KOPT-K1 (cell line): ENCODE measurements around the gene APLP1.
"Not testable (repeated sequence)": the region's sequence is repeated elsewhere in the genome, so short reads cannot be mapped to it uniquely, and the experiment has no call there.

Experiments used
- H3K27ac ChIP-seq: fragments of 200-600 bp; sonication (generic); 2 replicates; pipeline ENCODE4 v1.5.1; 2016; ENCODE audit warnings: antibody characterized with exemption, mild to moderate bottlenecking, low read depth, low read length; ENCODE audit not compliant: poor library complexity, severe bottlenecking
- H3K36me3 ChIP-seq: fragments of 200-600 bp; sonication (generic); 2 replicates; pipeline ENCODE4 v1.5.1; 2017; ENCODE audit warnings: antibody characterized with exemption, mild to moderate bottlenecking, low read length, moderate library complexity; ENCODE audit not compliant: insufficient read depth
- H3K9me3 ChIP-seq: fragments of 200-600 bp; sonication (generic); 2 replicates; pipeline ENCODE4 v1.5.1; 2017; ENCODE audit warnings: antibody characterized with exemption, low read length, mild to moderate bottlenecking; ENCODE audit not compliant: insufficient read depth, poor library complexity, severe bottlenecking

The APLP1 gene

DNA sequence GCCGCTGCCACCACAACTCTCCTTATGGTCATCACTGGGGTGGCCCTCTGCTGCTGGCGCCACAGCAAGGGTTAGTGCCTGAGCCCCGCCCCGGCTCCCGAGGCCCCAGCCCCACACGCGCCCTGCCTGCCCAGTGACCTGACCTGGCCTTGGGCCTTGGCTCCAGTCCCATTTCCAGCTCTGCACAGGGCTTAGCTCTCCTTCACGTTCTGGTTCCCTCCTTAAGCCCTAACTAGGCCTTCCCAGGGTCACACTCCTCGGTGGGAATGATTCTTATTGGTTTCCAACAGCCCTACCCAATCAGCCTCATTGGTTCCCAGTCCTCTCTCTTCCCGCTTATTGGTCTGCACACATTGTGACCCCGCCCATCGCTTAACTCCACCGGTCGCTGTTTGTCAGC, 5.8 kb upstream of the APLP1 start:
- Histone ChIP-seq H3K36me3 (no peaks in the 10 kb centered on the region), H3K9me3 (no peaks in the 10 kb centered on the region), H3K27ac (no peak overlapping the region)

DNA sequence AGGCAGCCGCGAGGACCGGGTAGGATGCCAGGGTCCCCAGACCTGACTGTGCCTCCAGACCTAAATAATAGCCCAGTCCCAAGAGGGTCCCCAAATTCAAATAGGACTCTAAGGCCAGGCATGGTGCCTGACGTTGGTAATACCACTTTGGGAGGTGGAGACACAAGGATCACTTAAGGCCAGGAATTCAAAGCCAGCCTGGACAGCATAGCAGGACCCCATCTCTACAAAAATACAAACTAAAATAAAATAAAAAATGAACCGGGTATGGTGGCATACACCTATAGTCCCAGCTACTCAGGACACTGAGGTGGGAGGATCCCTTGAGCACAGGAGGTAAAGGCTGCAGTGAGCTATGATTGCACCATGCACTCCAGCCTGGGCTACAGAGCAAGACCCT, 5.4 kb upstream of the APLP1 start:
- Histone ChIP-seq H3K9me3 (no peaks in the 10 kb centered on the region), H3K36me3 (no peaks in the 10 kb centered on the region), H3K27ac (no peak overlapping the region)

GRCh38 chr19:35868823-35869326, 501 bp downstream of the APLP1 start:
- no peaks in the 10 kb centered on the region for H3K36me3 ChIP-seq
- no peak overlapping the region for H3K27ac ChIP-seq
- no peaks in the 10 kb centered on the region for H3K9me3 ChIP-seq

DNA sequence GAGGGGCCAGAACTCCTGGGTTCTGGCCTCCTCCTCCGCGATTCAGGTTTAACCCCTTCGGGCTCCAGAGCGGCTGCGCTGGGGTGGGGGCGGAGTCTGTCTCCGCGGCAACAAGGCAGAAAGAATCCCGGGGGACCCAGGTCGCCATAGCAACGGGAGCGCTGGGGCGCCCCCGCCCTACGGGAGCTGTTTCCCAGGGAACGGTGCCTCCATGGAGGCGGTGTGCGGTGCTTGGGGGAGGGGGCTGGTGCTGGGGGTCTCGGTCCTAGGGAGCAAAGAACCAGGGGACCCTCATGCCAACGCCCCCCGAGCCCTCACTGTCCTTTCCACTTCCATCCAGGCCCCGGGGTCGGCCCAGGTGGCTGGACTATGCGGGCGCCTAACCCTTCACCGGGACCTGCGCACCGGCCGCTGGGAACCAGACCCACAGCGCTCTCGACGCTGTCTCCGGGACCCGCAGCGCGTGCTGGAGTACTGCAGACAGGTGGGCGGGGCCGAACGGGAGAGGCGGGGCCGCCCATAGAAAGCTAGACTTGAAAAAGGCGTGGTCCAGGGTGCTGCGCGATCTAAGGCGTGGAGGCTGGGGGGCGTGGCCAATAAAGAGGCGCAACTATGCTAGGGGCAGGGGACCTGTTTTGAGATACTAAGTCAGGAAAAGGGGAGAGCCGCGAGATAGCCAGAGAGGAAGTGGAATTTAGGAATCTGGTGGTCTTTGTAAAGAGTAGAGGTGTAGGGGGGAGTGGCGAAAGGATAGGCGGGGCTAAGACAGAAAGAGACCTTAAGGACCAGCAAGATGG, 1.2 kb downstream of the APLP1 start:
- H3K27ac ChIP-seq, result no peak overlapping the region
- H3K36me3 ChIP-seq, result no peaks in the 10 kb centered on the region
- H3K9me3 ChIP-seq, result no peaks in the 10 kb centered on the region

DNA sequence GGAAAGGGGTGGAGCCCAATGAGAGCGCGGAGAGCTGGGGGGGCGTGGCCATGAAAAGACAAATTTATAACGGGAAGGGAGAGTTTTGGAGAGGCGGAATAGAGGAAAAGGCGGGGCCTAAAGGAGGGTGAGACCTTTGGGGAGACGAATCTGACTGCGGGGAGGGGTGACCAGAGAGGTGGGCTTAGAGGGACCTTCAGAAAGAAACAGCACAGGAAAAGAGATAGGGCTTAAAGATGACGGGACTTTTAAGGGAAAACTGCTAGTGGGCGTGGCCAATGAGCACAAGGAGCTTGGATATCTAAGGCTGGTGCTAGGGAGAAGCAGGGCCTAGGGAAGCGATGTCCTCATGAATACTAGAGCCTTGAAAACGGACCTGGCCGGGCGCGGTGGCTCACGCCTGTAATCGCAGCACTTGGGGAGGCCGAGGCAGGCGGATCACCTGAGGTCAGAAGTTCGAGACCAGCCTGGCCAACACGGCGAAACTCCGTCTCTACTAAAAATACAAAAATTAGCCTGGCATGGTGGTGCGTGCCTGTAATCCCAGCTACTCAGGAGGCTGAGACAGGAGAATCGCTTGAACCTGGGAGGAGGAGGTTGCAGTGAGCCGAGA, 1.9 kb downstream of the APLP1 start:
- not testable (repeated sequence) for H3K36me3 ChIP-seq, H3K9me3 ChIP-seq, H3K27ac ChIP-seq

DNA sequence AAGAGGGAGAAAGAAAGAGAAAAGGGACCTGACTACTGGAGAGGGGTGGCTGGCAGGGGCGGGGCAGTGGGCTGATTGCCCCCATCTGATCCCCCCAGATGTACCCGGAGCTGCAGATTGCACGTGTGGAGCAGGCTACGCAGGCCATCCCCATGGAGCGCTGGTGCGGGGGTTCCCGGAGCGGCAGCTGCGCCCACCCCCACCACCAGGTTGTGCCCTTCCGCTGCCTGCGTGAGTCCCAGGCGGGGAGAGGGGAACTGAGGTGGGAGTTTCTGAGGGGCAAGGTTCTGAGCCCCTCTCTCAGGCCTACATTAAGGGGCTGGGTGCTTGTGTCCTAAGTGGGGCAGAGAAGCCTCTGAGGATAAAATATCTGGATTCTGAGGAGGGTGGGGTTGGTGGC, 2.4 kb downstream of the APLP1 start:
- no peaks in the 10 kb centered on the region for H3K36me3 ChIP-seq
- H3K9me3 ChIP-seq, result no peaks in the 10 kb centered on the region
- no peak overlapping the region for H3K27ac ChIP-seq

DNA sequence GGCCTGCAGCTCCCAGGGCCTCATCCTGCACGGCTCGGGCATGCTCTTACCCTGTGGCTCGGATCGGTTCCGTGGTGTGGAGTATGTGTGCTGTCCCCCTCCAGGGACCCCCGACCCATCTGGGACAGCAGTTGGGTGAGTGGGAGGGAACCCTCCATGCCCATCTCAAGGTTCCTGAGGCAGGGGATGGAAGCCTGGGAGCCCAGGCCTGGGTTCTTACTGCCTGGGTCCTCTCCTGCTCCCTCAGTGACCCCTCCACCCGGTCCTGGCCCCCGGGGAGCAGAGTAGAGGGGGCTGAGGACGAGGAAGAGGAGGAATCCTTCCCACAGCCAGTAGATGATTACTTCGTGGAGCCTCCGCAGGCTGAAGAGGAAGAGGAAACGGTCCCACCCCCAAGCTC, 3.2 kb downstream of the APLP1 start:
- H3K9me3 ChIP-seq, result no peaks in the 10 kb centered on the region
- no peaks in the 10 kb centered on the region for H3K36me3 ChIP-seq
- no peak overlapping the region for H3K27ac ChIP-seq

DNA sequence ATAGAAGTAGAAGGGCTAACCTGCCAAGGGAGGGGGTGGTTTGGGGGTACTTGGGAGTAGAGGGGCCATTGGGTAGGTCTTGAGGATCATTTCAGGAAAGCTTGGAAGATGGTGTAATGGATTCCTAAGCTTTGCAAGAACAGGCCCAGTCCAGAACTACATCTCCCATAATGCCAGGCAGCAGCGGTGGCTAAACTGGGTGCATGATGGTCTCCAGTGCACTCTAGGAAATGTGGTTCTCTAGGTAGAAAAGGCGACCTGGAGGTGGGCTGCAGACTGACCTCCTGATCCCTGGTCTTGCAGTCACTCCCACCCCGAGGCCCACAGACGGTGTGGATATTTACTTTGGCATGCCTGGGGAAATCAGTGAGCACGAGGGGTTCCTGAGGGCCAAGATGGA, 3.8 kb downstream of the APLP1 start:
- Histone ChIP-seq H3K36me3 (no peaks in the 10 kb centered on the region), H3K27ac (no peak overlapping the region), H3K9me3 (no peaks in the 10 kb centered on the region)

DNA sequence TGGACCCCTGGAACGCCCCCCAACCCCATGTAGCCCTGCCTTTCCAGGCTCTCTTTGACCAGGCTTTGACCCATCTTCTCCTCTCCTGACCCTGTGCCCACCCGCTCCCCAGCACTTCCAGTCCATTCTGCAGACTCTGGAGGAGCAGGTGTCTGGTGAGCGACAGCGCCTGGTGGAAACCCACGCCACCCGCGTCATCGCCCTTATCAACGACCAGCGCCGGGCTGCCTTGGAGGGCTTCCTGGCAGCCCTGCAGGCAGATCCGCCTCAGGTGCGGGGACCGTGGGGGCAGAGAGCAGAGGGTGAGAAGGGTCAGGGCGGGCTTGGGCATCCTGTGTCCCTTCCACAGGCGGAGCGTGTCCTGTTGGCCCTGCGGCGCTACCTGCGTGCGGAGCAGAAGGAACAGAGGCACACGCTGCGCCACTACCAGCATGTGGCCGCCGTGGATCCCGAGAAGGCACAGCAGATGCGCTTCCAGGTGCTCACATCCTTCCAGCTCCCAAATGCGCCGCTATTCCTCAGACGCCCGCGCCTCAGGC, 6.1 kb downstream of the APLP1 start:
- no peak overlapping the region for H3K27ac ChIP-seq
- H3K9me3 ChIP-seq, result no peaks in the 10 kb centered on the region
- H3K36me3 ChIP-seq, result no peaks in the 10 kb centered on the region

DNA sequence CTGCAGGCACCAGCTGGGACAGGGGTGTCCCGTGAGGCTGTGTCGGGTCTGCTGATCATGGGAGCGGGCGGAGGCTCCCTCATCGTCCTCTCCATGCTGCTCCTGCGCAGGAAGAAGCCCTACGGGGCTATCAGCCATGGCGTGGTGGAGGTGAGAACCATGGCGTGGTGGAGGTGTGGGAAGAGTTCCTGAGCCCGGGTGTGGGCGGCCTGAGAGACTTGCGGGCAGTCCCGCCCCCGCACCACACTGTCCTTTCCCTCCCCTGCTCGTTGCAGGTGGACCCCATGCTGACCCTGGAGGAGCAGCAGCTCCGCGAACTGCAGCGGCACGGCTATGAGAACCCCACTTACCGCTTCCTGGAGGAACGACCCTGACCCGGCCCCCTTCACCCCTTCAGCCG, 10.7 kb downstream of the APLP1 start:
- no peaks in the 10 kb centered on the region for H3K9me3 ChIP-seq
- H3K36me3 ChIP-seq, result no peaks in the 10 kb centered on the region
- H3K27ac ChIP-seq, result no peak overlapping the region

DNA sequence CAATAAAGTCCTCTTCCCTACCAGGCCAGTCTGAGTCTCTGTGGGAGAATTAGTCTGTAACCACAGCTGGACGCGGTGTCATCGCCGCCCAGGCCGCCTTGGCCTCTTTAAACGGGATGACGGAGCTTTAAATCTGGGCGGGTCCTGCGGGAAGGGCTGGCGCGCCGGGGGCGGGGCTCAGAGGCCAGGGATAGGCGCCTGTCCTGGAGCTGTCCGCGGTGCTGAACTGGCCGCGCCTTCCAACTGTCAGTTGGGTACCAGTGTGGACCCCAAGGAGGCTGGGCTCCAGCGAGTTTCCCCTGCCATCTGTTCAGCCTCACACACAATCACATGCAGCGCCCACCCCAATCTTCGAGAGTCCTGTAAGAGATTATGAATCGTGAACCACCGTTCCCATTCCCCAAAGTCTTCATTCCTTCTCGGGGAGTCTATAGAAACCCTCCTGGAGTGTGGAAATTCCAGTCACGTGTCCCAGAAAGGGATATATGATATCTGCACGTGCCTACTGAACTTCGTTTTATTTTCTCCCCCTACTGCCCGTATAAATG, 11.5 kb downstream of the APLP1 start:
- Histone ChIP-seq H3K27ac (no peak overlapping the region), H3K9me3 (no peaks in the 10 kb centered on the region), H3K36me3 (no peaks in the 10 kb centered on the region)

- Histone ChIP-seq H3K36me3 (peaks cover 7% of the 10 kb centered on the region), H3K27ac (no peak overlapping the region), H3K9me3 (no peaks in the 10 kb centered on the region)
These were observed 13.9 kb downstream of the APLP1 start for GRCh38 chr19:35882114-35882832.

- H3K36me3 ChIP-seq, result peaks cover 23% of the 10 kb centered on the region
- no peak overlapping the region for H3K27ac ChIP-seq
- H3K9me3 ChIP-seq, result no peaks in the 10 kb centered on the region
These were observed 15.5 kb downstream of the APLP1 start for GRCh38 chr19:35883882-35884281.

DNA sequence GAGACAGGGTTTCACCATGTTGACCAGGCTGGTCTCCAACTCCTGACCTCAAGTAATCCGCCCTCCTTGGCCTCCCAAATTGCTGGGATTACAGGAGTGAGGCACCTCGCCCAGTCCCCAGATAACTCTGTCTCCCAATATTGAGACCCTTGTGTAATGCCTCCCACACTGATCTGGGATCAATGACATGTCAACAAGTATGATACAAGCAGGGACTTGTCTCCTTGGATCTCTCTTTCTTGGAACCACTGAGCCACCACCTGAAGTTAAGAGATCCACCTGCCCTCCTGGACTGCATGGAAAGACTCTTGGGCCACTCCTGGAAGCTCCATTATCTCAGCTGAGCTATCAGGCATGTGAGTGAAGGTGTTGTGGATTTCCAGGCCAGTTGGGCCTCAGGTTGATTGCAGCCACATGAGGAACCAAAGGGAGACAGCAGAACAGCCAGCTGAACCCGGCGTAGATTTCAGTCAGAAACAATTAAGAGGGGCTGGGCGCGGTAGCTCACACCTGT, 16.9 kb downstream of the APLP1 start:
- H3K9me3 ChIP-seq, result no peaks in the 10 kb centered on the region
- peaks cover 37% of the 10 kb centered on the region for H3K36me3 ChIP-seq
- no peak overlapping the region for H3K27ac ChIP-seq

- H3K36me3 ChIP-seq, result peaks cover 43% of the 10 kb centered on the region
- H3K9me3 ChIP-seq, result no peaks in the 10 kb centered on the region
- H3K27ac ChIP-seq, result no peak overlapping the region
These were observed 17.5 kb downstream of the APLP1 start for GRCh38 chr19:35885904-35886303.
